NOMO-1 (cell line): ENCODE measurements around the gene IL27RA.
"Not testable (repeated sequence)": the region's sequence is repeated elsewhere in the genome, so short reads cannot be mapped to it uniquely, and the experiment has no call there.

ENCODE experiments used
- DNase-seq, 2 experiments: peaks; one replicate each; lab custom pipeline; 2025; ENCODE audit not compliant: unreplicated experiment in 2 of 2; lab: John Stamatoyannopoulos, UW

IL27RA gene

GRCh38 chr19:13998426-13998825 is 33.1 kb upstream of the IL27RA start:
- no peak for DNase-seq

DNA sequence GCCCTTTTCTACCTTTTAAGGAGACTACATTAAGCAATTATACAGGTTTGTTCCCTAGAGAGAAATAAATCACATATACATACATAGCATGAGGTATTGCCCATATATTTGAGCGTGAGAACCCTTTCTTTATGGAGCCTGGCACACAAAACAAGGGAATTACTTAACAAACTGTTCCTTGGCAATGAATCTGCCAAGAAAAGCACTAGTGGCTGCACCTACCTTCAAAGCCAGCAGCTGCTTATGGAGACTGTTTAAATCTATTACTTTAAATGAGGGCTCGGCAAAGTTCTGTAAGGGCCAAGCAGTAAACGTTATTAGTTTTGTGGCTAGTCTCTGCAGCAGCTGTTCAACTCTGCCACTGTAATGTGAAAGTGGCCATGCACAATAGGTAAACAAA is 32.5 kb upstream of the IL27RA start:
- DNase-seq: no peak

DNA sequence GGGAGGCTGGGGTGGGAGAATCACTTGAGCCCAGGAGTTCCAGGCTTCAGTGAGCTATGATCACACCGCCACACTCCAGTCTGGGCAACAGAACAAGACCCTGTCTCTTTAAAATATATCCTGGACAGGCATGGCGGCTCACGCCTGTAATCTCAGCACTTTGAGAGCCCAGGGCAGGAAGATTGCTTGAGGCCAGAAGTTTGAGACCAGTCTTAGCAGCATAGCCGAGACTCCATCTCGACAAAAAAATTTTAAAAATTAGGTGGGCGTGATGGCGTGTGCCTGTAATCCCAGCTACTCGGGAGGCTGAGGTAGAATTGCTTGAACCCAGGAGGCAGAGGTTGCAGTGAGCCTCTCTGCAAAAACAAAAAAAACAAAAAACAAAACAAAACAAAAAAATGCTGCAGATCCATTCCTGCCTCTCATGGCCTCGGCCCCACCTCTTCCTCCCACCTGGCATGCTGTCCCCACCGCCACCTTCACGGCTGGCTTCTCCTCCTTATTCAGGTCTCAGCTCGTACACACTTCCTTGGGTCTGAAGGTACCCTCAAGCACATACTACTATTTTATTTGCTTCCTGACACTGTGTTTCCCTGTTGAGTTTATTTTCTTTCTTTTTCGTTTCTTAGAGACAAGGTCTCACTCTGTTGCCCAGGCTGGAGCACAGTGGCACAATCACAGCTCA is 30.7 kb upstream of the IL27RA start:
- no peak for DNase-seq

DNA sequence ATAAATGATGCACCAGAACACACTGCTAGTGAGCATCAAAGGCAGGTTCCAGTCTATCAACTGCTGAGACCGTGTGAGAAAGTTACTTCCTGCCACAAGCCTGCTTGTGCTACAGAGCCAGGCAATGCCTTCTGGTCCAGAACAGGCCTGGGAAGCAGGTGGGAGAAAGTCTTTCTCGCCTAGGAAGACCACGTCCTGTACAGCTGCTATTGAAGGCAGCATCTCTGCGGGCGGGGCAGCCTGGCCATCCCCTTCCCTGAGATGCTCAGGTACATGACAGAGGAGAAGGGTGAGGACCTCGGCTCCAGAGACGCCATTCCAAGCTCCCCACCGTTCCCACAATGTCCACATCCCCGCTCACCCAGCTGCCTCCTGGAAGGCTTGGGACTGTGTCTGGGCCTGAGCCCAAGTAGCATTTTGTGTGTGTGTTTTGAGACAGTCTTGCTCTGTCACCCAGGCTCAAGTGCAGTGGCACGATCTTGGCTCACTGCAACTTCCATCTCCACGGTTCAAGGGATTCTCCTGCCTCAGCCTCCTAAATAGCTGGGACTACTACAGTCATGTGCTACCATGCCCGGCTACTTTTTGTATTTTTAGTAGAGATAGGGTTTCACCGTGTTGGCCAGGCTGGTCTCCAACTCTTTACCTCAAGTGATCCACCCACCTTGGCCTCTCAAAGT is 28.9 kb upstream of the IL27RA start:
- no peak for DNase-seq

GRCh38 chr19:14003251-14004055 is 28.1 kb upstream of the IL27RA start:
- no peak for DNase-seq

GRCh38 chr19:14004619-14005348 is 26.8 kb upstream of the IL27RA start:
- peak; percentile 75 to 83 for DNase-seq

DNA sequence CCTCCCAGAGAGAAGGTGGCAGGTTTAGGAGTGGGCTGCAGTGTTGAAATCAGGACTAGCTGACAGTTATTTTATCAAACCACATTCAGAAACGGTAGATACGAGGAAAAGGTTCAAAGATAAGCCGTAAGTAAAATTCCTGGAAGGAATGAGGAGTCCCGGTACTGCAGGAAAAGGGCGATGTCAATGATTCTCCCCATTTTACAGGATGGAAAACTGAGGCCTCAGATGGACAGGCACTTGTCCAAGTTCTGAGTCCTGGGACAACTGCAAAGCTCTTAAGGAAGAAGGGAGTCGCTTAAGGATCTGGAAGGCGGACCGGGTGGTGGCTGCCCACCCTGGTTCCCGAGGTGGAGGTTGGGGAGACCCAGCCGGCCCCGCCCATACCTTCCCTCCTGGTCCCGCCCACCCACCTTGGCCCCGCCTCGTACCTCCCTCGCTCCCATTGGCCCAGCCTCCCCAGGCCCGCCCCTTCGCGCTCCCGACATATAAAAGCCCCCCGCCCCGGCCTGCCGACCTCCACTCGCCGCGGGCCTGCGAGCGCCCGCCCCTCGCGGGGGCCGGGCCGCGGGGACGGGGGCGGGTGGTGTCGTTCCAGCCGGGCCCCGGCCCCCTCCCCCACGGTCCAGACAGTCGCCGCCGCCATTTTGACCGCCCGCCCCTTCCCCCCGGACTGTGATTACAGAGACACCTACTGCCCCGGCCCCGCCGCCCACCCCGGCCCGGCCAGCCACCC is 26.0 kb upstream of the IL27RA start:
- peak; percentile 60 to 83 for DNase-seq

GRCh38 chr19:14006085-14006765 is 25.3 kb upstream of the IL27RA start, which contains the start of gene RFX1:
TSS of gene RFX1 (minus strand) at chr19:14006320. CDS start at chr19:13993843, 12,477 bp downstream.
- peak; percentile 98 to 100 for DNase-seq

GRCh38 chr19:14006766-14007562 is 24.6 kb upstream of the IL27RA start:
- DNase-seq: no peak

DNA sequence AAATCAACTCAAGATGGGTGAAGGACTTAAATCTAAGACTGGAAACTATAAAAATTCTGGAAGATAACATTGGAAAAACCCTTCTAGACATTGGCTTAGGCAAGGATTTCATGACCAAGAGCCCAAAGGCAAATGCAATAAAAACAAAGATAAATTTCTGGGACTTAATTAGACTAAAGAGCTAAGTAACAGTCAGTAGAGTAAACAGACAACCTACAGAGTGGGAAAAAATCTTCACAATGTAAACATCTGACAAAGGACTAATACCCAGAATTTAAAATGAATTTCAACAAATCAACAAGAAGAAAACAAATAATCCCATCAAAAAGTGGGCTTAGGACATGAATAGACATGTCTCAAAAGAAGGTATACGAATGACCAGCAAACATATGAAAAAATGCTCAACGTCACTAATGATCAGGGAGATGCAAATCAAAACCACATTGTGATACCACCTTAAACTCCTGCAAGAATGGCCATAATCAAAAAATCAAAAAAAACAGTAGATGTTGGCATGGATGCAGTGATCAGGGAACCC is 19.1 kb upstream of the IL27RA start:
- no peak for DNase-seq

DNA sequence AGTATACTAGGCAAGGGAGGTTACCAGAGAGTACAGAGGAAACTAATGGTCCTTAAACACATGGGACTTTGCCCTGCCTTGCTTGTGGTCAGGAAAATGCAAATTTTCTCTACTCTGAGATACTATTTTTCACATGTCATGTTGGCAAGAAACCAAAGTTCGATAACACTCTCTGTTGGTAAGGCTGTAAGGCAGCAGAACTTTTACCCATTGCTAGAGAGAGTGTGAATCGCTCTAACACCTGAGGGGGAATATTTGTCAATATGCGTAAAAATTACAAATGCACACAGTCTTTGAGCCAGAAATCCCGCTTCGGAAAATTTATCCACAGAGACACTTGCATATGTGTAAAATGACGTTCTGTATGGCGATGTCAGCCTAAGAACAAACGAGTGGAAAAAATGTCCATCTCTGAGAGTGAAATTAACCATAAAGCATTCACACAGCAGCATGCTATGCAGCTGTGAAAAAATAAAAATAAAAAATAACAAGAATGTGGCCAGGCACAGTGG is 16.0 kb upstream of the IL27RA start:
- DNase-seq: peak in 1 of 2 experiments; percentile 34

DNA sequence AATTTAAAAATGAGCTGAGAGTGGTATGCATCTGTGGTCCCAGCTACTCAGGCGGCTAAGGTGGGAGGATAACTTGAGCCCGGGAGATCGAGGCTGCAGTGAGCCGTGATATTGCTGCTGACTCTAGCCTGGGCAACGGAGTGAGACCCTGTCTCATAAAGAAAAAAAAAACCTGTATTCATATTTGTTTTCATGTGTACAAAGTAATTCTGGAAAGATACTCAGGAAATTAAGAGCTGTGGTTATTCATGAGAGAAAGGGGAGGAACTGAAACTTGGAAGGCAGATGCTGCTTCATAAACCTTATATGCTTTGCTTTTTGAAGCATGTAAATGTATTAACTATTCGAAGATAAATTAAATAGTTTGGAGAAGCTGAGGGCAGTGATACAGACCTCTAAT is 12.5 kb upstream of the IL27RA start:
- peak; percentile 14 to 60 for DNase-seq

- not testable (repeated sequence) for DNase-seq
These were observed 11.8 kb upstream of the IL27RA start for GRCh38 chr19:14019739-14020138.

- no peak for DNase-seq
These were observed 10.1 kb upstream of the IL27RA start for GRCh38 chr19:14021474-14021873.

- no peak for DNase-seq
These were observed 9.1 kb upstream of the IL27RA start for GRCh38 chr19:14022469-14022868.

GRCh38 chr19:14023404-14024235 is 7.9 kb upstream of the IL27RA start:
- DNase-seq: peak; percentile 61 to 75

- DNase-seq: not testable (repeated sequence)
These were observed 4.8 kb upstream of the IL27RA start for GRCh38 chr19:14026652-14027192.
